A673 (cell line): ENCODE data around the gene RBM46.

Experiments used
- EZH2 ChIP-seq: fragments of 200-600 bp; sonication (generic); IDR thresholded peaks from 2 replicates; pipeline ENCODE4 v1.6.1; 2017; ENCODE audit warnings: borderline replicate concordance, low read depth, mild to moderate bottlenecking, mixed read lengths, antibody characterized with exemption, low read length; ENCODE audit not compliant: poor library complexity, severe bottlenecking
- TF ChIP-seq, protein P1 (sequence below): fragments of 300-800, 200-600 bp; sonication (generic); conservative IDR thresholded peaks from 2 replicates; pipeline ENCODE4 v1.5.1; 2017; ENCODE audit warnings: low read depth, mild to moderate bottlenecking, antibody characterized with exemption, low read length, moderate library complexity, mixed read lengths

DNA sequence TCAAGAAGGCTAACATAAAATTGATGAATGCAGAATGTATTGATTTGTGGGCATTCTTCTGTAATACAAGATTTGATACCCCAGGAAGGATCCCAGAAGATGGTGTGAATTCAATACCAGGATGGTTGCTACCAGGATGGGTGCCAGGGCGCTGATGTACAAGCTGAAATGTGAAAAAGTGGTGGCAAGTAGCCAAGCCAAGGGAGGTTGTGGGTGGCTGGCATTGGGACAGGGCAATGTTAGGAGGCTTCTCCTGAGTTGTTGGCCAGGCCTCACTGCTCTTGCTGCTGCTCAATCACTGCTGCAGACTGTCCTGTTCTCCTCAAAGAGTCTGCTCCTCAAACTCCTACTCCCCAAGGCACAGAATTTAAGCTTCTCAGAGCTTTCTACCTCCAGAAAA, 77.1 kb downstream of the RBM46 start:
- TF ChIP-seq, protein P1, sequence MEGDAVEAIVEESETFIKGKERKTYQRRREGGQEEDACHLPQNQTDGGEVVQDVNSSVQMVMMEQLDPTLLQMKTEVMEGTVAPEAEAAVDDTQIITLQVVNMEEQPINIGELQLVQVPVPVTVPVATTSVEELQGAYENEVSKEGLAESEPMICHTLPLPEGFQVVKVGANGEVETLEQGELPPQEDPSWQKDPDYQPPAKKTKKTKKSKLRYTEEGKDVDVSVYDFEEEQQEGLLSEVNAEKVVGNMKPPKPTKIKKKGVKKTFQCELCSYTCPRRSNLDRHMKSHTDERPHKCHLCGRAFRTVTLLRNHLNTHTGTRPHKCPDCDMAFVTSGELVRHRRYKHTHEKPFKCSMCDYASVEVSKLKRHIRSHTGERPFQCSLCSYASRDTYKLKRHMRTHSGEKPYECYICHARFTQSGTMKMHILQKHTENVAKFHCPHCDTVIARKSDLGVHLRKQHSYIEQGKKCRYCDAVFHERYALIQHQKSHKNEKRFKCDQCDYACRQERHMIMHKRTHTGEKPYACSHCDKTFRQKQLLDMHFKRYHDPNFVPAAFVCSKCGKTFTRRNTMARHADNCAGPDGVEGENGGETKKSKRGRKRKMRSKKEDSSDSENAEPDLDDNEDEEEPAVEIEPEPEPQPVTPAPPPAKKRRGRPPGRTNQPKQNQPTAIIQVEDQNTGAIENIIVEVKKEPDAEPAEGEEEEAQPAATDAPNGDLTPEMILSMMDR, result no peak
- TF ChIP-seq EZH2, result no peak
